NOMO-1 (cell line): ENCODE data around the gene SCUBE1.

Experiments
- DNase-seq, 2 experiments: peaks; one replicate each; lab custom pipeline; 2025; ENCODE audit not compliant: unreplicated experiment in 2 of 2; lab: John Stamatoyannopoulos, UW

Gene SCUBE1

DNA sequence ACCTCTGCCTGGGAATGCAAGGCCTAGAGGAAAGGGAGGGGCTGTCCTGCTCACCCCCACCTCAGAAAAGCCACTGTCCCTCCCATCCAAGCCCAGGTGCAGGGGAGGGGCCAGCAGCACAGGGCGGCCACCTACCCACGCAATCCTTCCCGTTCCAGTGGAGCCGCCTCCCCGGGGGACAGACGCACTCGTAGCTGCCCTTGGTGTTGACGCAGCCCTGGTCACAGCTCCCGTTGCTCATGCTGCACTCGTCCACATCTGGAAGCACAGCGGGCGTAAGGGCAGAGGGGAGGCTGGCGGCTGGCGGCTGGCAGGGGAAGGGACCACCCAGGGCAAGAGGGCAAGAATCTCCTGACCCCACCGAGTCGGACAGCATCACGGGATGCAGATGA, 115.9 kb downstream of the SCUBE1 start:
- no peak for DNase-seq

DNA sequence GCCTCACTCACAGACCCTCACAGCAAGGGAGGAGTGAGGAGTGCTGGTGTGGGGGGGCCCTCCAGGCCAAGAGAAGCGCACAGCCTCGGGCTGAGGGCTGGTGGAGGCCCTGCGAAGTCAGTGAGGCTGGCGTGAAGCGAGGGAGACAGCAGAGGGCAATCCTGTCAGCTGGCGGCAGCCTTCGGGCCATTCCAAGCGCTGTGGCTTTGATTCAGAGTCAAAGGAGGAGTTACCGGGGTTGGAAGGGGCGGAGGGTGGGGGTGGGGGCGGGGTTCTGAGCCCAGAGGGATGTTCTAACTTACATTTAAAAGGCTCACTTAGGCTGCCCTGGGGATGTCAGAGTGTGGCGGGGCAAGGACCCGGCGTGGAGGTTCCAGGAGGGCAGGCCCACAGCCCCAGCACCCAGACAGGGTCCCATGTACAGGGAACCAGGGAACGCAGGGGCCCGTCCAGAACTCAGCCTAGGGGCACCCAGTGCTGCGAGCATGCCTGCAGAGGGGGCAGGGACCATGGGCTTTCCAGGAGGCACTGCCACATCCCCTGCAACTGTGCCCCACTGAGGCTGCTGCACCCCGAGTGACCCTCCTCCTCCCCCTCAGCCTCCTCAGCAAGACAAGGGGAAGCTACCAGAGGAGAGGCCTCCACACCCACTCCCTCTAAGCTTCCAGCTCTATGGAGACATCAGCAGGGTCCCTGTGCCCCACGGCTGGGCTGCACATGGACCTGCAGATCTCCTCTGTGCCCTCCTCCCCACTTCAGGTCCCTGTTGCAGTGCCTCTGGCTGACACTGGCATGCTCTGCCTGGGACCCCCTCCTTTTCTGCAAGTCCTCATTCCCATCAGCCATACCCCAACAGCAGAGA, 116.6 kb downstream of the SCUBE1 start:
- no peak for DNase-seq

DNA sequence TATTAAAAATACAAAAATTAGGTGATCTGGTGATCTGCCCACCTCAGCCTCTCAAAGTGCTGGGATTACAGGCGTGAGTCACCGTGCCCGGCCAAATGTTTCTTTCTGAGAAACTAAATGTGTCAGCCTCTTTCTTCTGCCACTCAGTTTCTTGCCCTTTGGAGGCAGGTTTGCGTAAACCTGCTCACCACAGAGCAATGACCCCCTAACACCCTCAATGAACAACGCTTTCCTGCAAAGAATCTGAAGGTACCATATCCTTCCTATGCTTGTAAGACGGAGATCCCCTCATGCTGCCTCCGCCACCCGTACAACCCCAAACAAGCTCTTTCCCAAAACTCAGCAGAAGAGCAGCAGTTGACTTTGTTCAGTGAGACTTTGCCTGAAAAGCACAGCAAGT, 117.6 kb downstream of the SCUBE1 start:
- no peak for DNase-seq

DNA sequence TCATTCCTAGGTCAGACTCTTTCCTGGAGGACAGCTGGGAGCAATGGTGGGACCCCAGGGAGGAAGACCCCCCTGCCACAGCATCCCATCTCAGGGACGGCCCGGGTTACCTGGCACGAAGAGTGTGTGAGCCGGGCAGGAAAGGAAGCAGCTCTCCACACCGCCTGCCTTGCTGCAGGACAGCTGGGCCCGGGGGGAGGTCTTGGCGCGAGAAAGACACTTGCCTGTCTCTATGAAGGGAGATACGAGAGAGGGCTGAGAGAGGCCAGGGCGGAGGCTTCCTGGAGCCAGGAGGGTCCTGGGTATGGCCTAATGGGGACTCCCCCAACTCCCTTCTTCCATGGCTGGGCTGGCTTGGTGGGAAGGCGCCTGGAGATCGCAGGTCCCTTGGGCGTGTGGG, 120.2 kb downstream of the SCUBE1 start:
- DNase-seq, result no peak

DNA sequence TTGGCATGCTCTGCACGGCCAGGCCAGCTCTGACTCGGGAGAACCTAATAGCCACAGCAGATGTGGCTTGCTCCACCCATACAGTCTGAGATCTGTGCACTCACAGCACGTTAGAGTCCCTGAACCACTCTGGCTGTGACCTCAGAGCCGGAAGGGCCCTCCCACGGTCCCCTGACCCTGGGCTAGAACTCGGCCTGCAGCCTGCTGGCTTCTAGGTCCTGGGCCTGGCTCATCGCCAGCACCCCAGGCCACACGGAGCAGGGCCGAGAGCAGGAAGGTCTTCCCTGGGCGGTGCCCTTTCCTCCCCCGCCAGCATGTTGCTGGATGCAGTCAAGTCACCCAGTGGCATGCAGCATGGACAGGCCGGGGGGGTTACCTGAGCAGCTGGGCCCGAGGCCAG, 120.9 kb downstream of the SCUBE1 start:
- no peak for DNase-seq

DNA sequence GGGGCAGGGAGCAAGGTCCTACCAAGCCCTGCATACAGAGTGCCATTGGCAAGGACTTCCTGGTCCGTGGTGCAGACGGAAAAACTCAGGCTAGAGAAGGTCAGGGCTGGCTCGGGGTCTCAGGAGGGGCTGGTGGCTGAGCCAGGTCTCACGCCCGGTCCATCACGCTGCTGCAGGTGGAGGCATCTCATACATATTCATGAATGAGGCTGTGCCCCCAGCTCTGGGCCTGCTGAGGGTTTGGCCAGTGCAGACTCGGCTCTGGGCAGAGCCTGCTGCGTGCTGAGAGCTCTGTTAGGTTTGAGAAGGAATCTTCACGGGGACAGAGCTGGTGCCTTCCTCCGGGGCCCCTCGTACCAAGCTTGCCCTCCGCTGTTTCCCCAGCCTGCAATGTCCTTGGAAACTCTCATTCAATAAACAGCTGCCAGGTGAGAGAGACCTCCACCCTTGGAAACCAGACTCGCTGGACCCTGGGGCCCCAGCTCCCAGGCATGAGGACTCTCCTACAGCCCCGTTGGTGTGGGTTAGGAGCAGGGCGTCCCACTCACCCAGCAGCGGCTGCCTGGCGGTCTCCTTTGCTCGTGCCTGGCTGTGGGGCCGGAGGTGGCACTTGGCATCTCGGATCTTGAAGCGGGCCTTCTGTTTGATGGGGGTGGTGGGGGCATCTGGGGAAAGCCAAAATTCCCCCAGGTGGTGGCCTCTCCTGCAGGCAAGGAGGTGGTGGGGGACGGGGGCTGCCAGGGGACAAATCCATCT, 122.4 kb downstream of the SCUBE1 start:
- no peak for DNase-seq

DNA sequence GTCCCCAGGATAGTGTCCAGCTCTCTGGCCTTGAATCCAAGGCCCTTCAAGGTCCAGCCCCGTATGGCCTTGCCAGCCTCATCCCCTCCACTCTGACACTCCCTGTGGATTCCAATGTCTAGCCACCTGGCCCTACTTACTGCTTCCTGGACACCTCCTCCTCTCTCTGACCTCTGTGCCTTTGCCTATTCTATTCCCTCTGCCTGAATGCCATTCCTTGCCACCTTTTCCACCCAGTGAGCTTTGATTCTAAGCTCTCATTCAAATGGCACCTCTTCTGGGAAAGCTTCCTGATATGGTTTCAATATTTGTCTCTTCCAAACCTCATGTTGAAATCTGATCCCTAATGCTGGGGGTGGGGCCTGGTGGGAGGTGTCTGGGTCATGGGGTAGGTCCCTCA, 124.4 kb downstream of the SCUBE1 start:
- DNase-seq, result no peak

DNA sequence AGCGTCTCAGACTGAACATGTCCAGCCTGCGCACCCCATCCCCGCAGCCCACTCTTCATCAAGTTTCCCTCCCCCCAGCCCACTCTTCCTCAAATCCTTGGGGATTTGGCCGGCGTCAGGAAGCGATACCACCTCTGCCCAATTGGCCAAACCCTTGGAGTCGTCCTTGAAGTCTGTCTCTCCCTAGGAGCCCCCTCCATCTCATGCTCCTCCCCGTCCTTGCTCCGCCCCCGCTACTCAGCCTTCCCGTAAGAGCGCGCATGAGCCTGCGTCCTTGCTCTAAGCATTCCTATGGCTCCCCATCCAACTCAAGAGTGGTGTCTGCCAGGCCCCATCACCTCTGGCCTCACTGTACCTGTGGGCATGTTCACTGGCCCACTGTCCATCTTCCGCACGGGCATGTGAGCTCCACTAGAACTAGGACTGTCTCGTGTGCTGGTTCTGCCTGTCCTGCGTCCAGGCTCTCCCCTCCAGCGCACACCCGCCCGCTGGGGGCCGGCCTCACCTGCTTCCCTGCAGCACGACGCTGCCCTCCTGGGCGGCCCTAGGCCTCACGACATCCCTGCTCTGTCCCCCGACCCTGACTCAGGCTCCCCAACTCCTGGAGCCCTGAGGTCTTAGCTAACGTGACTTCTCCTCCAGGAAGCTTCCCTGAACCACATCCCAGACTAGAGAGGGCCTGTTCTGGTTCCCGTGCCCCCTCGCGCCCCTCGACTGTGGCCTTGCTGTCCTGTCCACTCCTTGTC, 125.7 kb downstream of the SCUBE1 start:
- no peak for DNase-seq

DNA sequence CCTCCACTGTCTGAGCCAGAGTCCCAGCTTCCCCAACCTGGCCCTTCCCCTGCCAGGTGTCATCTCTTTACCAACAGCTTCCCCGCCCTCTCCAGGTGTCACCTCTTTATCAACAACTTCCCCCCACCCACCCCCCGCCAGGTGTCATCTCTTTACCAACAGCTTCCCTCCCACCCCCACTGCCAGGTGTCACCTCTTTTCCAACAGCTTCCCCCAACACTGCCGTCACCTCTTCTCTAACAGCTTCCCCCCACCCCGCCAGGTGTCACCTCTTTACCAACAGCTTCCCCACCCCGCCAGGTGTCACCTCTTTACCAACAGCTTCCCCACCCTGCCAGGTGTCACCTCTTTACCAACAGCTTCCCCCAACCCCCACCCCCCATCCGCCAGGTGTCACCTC, 126.4 kb downstream of the SCUBE1 start:
- DNase-seq, result no peak

DNA sequence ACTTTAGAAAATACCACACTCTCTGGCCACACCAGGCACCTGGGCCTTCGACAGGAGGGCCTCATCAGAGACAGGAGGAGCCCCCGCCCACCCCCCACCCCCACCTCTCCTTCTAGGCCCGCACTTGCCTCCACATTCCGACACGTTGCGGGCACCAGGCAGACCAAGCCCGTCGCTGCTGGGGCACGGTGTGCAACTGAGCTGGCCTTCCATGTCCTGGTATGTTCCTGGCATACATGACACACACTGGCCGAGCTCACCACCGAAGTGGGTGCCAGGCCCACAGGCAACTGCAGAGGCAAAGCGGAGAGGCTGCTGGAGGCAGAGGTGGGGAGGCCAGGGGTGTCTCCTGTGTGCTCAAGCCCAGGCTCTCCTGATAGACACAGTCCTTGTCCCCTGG, 129.2 kb downstream of the SCUBE1 start:
- no peak for DNase-seq

DNA sequence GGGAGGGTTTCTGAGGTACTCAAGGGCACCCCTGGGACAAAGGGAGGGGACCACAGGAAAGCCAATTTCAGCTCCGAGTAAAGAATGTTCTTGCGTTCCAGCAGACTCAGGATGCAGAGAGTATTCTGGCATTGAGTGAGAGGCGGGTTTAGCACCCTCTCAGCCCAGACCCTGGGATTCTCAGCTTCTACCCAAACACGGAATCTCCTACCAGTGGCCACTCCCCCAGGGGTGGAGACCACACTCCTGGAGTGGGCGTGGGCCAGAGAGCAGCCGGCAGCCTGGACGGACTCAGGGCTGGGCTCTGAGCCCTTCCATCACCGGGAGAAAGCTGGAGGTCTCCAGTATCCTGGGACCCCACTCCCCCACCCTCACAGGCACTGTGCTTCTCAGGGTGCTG, 130.1 kb downstream of the SCUBE1 start:
- DNase-seq, result no peak

DNA sequence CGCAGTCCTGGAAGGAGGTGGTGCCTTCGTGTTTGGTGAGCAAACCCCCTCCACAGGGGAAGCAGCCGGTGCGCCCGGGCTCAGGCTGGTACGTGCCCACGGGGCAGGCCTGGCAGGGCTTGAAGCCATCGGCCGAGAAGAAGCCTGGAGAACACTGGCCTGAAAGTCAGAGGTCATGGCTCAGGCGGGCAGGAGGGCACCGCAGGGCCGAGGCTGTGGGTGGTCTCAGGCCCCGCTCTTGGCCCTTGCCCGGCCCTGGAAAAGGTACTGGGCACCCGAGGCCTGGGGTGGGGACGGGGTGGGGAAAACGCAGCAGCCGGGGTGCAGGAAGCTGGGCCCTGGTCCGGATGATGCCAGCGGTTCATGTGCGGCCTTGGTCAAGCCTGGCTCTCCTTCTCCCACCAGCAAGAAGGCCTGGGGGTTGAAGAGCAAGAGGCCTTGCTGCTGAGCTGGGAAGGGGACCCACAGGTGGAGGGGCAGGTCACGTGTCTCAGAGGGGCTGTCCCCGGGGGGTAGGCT, 130.7 kb downstream of the SCUBE1 start:
- DNase-seq, result no peak

DNA sequence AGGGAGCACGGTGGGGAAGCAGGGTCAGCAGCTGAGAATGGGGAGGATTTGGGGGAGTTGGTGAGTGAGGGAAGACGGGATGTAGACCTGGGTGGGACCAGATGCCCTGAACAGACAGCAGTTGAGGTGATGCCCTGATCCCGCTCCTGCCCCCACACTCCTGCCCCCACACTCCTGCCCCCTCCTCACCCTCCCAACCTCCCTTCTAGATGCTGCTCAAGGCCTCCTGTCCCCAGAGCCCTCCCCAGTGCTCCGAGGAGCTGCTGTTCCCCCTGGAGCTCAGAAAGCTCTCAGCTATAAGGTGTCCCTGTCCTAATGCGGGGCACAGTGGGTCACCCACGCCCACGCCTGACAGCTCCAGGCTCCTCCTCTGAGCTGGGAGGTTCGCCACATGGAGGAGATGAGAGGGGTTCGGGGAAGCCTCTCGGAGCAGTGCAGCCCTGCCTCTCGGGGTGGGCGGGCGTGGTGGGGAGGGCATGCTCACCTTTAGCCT, 131.2 kb downstream of the SCUBE1 start:
- DNase-seq, result no peak

DNA sequence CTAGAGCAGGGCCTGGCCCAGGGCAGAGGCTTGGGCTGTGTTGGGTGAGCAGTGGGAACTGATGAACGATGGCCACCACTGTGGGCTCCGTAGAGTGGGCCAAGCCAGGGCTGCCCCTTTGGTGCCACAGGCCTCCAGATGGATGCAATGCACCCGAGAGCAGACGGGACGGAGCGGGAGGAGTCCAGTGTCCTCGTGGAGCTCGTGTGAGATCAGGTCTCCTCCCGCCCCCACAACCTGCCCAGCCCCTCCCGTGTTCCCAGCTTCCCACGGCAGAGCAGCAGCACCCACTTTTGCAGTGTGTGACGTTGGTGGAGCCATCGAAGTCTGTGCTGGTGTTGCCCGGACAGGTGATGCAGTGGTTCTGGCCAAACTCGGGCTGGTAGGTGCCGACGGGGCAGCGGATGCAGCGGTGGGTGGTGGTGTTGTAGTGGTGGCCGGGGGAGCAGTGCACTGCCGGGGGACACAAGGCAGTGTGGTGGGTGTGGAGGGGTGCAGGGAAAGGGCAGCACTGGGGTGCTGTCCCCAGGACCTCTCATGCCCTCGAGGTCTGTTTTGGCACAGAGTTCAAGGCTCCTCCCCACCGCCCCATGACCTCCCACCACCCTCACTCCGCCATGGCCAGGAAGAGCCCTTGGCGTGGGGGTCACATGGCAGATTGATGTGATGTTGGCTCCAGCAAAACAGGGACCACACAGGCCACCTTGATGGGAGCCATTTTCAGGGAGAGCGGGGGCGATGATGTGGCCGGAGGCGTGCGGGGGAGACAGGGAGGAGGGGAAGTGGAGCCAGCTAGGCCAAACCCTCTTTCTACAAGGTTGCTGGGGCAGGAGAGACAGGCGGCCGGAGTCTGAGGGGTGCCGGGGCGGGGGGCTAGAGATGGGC, 132.3 kb downstream of the SCUBE1 start:
- DNase-seq, result no peak

DNA sequence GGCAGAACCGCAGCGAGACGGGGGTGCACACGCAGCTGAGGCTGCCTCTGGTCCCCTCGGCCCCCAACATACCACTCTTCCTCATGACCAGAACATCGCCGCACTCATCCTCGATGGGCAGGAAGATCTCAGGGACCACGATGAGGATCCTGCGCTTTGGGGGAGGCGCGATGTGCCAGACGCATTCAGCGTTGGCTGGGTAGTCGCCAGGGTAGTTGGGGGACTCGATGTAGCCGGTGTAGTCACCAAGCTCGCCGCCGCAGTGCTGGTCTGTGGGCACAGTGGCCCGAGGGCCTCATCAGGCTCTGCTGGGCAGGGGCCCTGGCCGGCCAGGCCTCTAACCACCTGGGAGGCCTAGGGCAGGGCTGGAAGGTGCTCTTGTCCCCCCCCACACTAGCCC, 133.2 kb downstream of the SCUBE1 start:
- DNase-seq, result no peak

DNA sequence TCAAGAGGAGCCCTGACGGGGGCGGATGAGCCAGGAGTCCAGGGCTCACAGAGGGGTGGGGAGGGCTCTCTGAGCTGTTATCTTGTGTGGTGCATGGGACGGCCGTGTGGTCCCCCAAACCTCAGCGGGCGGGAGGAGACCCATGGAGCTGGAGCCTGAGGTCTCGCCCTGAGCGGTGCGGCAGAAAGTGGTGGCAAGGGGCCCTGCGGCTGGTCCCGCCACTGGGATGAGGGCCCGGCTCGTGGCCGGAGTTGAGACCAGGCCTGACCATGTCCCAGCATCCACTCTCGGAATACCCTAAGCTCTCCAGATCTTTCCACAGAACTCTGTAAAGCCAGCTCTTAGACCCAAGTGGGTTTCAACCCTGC, 133.7 kb downstream of the SCUBE1 start:
- no peak for DNase-seq

DNA sequence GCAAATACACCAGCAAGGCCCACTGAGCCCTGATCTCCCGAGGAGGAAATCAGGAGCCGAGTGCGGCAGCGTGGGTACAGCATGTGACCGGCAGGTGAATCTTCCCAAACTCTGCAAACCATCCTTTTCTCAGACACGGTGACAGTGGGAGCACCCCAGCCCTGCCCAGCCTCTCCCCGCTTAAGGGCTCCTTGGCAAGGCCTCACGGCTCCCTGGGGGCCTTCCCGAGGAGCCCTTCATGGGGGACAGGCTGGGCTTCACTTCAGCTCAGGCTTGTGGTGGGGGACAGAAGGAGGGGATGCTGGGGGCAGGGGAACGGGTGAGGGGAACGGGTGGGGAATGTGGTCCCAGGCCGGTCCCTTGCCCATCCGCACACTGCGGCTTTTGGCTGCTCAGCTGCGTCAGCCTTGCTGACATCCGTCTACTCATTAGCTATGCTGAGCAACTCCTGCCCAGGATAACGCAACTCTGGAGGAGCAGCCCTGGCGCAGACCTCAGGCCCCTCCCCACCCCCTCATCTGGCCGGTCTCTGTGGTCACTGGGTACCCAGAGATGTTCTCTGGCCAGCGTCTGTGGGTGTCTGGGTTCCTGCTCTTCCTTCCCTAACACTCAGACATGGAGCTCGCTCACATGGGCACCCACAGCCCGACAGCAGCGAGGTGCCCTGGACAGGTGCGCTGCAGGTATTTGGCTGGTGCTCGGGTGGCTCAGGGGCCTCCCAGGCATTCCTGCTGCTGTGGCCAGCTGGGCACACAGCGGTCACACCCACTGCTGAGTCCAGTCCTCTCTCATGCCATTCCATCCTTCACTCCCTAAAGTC, 134.3 kb downstream of the SCUBE1 start:
- DNase-seq, result no peak

DNA sequence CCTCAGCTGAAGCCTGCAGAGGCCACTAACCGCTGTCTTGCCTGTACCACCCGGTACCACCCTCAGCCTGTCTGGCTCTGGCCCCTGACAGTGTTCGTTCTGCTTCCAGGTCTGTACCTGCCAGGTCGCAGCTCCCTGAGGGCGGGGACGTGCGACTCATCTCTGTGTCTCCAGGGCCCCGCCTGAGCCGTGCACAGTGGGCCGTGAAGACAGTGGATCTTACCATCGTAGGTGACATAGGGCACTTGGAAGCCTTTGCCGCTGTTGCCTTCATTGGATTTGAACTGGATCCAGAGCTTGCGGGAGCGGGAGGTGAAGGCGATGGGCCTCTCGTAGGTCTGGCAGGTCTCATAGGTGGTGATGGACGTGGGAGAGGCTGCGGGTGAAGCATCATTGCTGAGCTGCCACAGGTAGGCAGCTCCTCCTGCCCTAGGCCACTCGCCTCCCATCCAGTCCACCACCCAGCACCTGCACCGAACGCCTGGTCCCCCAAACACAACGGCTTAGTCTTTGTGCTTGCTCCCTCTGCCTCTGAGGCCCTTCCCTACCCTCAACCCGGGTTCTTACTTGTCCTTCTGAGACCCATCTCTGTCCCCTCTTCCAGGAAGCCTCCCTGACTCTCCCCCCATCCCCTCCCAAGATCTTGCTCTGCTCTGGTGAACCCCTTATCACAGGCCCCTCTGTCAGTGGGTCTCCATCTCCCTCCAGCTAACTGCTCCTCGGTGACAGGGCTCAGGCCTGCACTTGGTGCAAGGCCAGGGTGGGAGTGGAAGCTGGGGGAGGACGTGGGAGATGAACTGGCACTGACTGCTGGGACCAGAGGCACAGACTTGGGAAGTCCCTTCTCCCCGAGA, 135.1 kb downstream of the SCUBE1 start:
- no peak for DNase-seq
